HepG2 (cell line): ENCODE data around the gene OR52W1. TPM values are rescaled to one million over a fixed set of nuclear protein-coding genes. Genes with fewer than 3 reads are reported as not detected.

Experiments used
- ATAC-seq: fragments of 200-7000 bp; cut with Tn5 transposase; 3 replicates; pipeline ENCODE4 v1.9.1; 2020; ENCODE audit warnings: mild to moderate bottlenecking, moderate library complexity
- BruUV-seq: library from RNA; stranded (reverse); fragments of 400-500 nt; replicated peaks from 2 replicates; lab custom pipeline; 2021; lab: Mats Ljungman, UMichigan
- CTCF ChIA-PET: fragments of 300-600 bp; formaldehyde crosslinking; extraction: SDS; loops from one replicate; lab custom pipeline; 2021; ENCODE audit warnings: low total read pairs, inconsistent platforms, low intra/inter-chr PET ratio; lab: Yijun Ruan, JAX
- POLR2A ChIA-PET: fragments of 350-600 bp; sonication (Branson Sonifier 250); formaldehyde crosslinking; loops from one replicate; lab custom pipeline; 2020; ENCODE audit warnings: antibody characterized with exemption, inconsistent platforms; lab: Yijun Ruan, JAX
- DNase-seq: peaks from one replicate; pipeline ENCODE4 v3.0.0-alpha.2; 2015; ENCODE audit warnings: low spot score
- FAIRE-seq: peaks from 3 replicates; lab custom pipeline; 2011; peaks lifted over from hg19 to GRCh38; lab: Jason Lieb, UNC
- H2AFZ ChIP-seq: one replicate; pipeline ENCODE4 v1.6.1; 2011; ENCODE audit warnings: low read length, inconsistent platforms
- H3K27ac ChIP-seq: fragments of 300-600 bp; 3 replicates; pipeline ENCODE4 v1.8.0; 2011; ENCODE audit warnings: mixed run types, mild to moderate bottlenecking, mixed read lengths, low read length, inconsistent platforms; ENCODE audit not compliant: insufficient read depth; ENCODE audit errors: extremely low read length
- H3K27me3 ChIP-seq, 2 experiments: fragments of 200-600 bp in 1 of 2; 2 replicates in 1 of 2; 3 replicates in 1 of 2; pipeline versions ENCODE4 v1.6.0 to v1.8.0; 2011; ENCODE audit warnings: low read length in 2 of 2, mild to moderate bottlenecking in 2 of 2, moderate library complexity in 2 of 2, inconsistent platforms in 1 of 2; ENCODE audit not compliant: insufficient read depth in 2 of 2, control insufficient read depth in 1 of 2
- H3K36me3 ChIP-seq, 2 experiments: fragments of 200-600 bp in 1 of 2; replicated peaks in 1 of 2; 2 replicates in 1 of 2; 3 replicates in 1 of 2; pipeline versions ENCODE4 v1.5.1 to v1.8.0; 2011; ENCODE audit warnings: low read length in 2 of 2, inconsistent platforms in 1 of 2; ENCODE audit not compliant: insufficient read depth in 2 of 2, control insufficient read depth in 1 of 2
- H3K4me1 ChIP-seq: 2 replicates; pipeline ENCODE4 v1.5.1; 2012; ENCODE audit warnings: low read length, inconsistent platforms; ENCODE audit not compliant: insufficient read depth
- H3K4me2 ChIP-seq: 2 replicates; pipeline ENCODE4 v1.6.0; 2011; ENCODE audit warnings: low read depth, low read length, inconsistent platforms
- H3K4me3 ChIP-seq, 3 experiments: fragments of 200-600 bp in 1 of 3; sonication (generic), shearing (Covaris generic) in 1 of 3; replicated peaks in 1 of 3; 2 replicates each; pipeline ENCODE4 v1.5.1; 2011 to 2016; ENCODE audit warnings: low read length in 3 of 3, inconsistent platforms in 2 of 3, low read depth in 2 of 3, mild to moderate bottlenecking in 2 of 3, control low read depth in 1 of 3, mixed read lengths in 1 of 3; ENCODE audit not compliant: insufficient read depth in 1 of 3
- H3K79me2 ChIP-seq: one replicate; pipeline ENCODE4 v1.6.1; 2011; ENCODE audit warnings: low read length, inconsistent platforms; ENCODE audit not compliant: insufficient read depth
- H3K9ac ChIP-seq: 2 replicates; pipeline ENCODE4 v1.6.0; 2011; ENCODE audit warnings: mild to moderate bottlenecking, low read depth, low read length, inconsistent platforms; ENCODE audit not compliant: insufficient read depth
- H3K9me3 ChIP-seq: 2 replicates; pipeline ENCODE4 v1.5.1; 2012; ENCODE audit warnings: mild to moderate bottlenecking, low read length
- H4K20me1 ChIP-seq: 2 replicates; pipeline ENCODE4 v1.6.0; 2011; ENCODE audit warnings: inconsistent platforms, mild to moderate bottlenecking, low read length, moderate library complexity; ENCODE audit not compliant: insufficient read depth
- CEBPB ChIP-seq: IDR thresholded peaks from 2 replicates; pipeline ENCODE4 v1.6.1; 2011; ENCODE audit warnings: low read depth, low read length, improper control_type of control experiment, borderline replicate concordance
- CEBPG ChIP-seq: IDR thresholded peaks from 2 replicates; pipeline ENCODE4 v1.6.1; 2016
- CHD2 ChIP-seq: IDR thresholded peaks from 2 replicates; pipeline ENCODE4 v1.6.1; 2011; ENCODE audit warnings: low read depth, low read length, improper control_type of control experiment
- DNMT1 ChIP-seq: sonication (generic); formaldehyde crosslinking; IDR thresholded peaks from 2 replicates; pipeline ENCODE4 v1.5.1; 2020; ENCODE audit warnings: mild to moderate bottlenecking, missing genetic modification reagents
- KDM2A ChIP-seq: sonication (generic); formaldehyde crosslinking; IDR thresholded peaks from 2 replicates; pipeline ENCODE4 v1.4.0; 2020; ENCODE audit warnings: low read depth, missing genetic modification reagents, borderline replicate concordance
- PLSCR1 ChIP-seq: sonication (generic); formaldehyde crosslinking; IDR thresholded peaks from 2 replicates; pipeline ENCODE4 v1.5.0; 2020; ENCODE audit warnings: missing genetic modification reagents, mild to moderate bottlenecking, borderline replicate concordance
- WGBS: methylation state at CpG from one replicate; pipeline ENCODE4 v1.1.6; 2017; ENCODE audit warnings: low lambda C conversion rate; 5-methylcytosine and 5-hydroxymethylcytosine counted together
- in situ Hi-C: cut with HindIII; loops from 2 replicates; pipeline ENCODE4 v1.10.0; 2017; ENCODE audit warnings: low pct_unique_long_range_greater_than_20kb; ENCODE audit not compliant: extremely low pct_ligation_motif_present
- intact Hi-C: fragments of 100-400 bp; cut with micrococcal nuclease; formaldehyde crosslinking; loops from one replicate; pipeline ENCODE4 v1.10.0; 2022; ENCODE audit not compliant: unreplicated experiment
- polyA plus RNA-seq, 8 experiments: library from polyadenylated mRNA; depleted of rRNA in 3 of 8; stranded (reverse) in 7 of 8; unstranded in 1 of 8; fragments of >200 nt; fragmentation: Illumina TruSeq in 4 of 8; extraction: Trizol in 4 of 8; gene quantifications; 2 replicates each; pipeline versions ENCODE4 v1.2.1 to v1.2.3, GENCODE V29; 2011 to 2016; ENCODE audit warnings: low read depth in 4 of 8, missing spikeins in 1 of 8, mixed read lengths in 1 of 8; ENCODE audit not compliant: insufficient read depth in 1 of 8
- total RNA-seq, 5 experiments: library from RNA; depleted of rRNA; stranded (reverse); fragments of >200 nt; fragmentation: Illumina TruSeq; extraction: Trizol; gene quantifications; 2 replicates each; pipeline ENCODE4 v1.2.3, GENCODE V29; 2016; ENCODE audit warnings: low read depth in 1 of 5

Gene OR52W1
- total and polyA plus RNA-seq, 2 of the 13 experiments (the other 11 are each of a cell fraction or from before 2014, with no cell fraction given): not detected

DNA sequence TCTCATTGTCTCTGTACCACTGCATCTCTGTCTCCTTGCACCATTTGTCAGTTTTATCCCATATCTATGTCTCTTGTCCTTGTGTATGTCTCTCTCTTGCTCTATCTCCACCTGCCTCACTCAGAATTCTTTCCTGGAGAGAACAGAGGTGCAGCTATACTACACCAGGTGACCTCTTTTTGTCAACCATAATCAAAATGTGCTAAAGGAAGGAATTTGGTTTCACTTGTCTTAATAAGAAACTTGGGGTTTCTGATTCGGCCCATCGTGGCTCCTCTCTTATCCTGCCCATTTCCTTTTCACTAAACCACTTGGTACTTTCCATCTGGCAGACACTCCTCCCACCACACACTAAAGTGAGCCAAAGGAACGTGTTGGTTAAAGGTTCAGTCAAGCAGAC is 4.3 kb downstream of the OR52W1 start (continued):
- TF ChIP-seq KDM2A: no peak

- peak; percentile 80; the same call in 1 of the 2 replicates for TF ChIP-seq CEBPB
- peak; percentile 39; the same call in 1 of the 2 replicates for TF ChIP-seq CEBPG (CRISPR knock-in tag)
- TF ChIP-seq DNMT1 (CRISPR knock-in tag): no peak
- TF ChIP-seq, all 625 proteins: peak for 2
Measured at GRCh38 chr11:6204706-6205105, 5.7 kb downstream of the OR52W1 start.

DNA sequence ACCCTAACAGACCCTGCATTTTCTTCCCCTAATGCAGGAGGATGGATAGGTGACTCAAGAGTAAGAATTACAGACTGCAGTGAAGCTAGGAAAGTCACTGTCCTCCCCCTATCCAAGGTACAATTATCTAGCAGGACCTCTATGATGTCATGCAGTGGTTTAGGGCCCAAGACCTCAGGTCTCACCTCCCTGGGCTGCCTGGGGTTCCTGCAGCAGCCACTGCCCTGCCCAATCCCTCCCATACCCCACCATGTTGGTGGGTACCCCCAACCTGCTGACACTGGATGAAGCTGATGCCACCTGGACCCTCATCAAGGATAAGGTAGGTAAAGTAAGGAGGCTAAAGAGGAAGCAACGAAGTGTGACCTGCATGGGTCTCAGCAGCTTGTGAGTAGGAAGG is 6.3 kb downstream of the OR52W1 start, which contains the start of gene C11orf42:
C11orf42 (plus strand) TSS at position 192 of the 400 bp plus-strand sequence; CDS start at position 251, 59 bp downstream.
- CTCF ChIA-PET: no interaction called here
- H2AFZ ChIP-seq: no peak within 1 kb of the TSS
- H3K4me1 ChIP-seq: no peaks in the 10 kb centered on the region
- no peaks in the 10 kb centered on the region for H4K20me1 ChIP-seq
- no peaks in the 10 kb centered on the region for H3K27me3 ChIP-seq
- intact Hi-C loops (no loop called here), in situ Hi-C loops (no loop called here)
- WGBS: 95% methylated on average over 1 of the region's 1 CpG
- ATAC-seq (no peak), DNase-seq (no peak), FAIRE-seq (no peak)
- no peaks in the 10 kb centered on the region for H3K9me3 ChIP-seq
- TF ChIP-seq PLSCR1 (CRISPR knock-in tag) (no peak), CHD2 (no peak)
- H3K4me2 ChIP-seq: no peak within 1 kb of the TSS
- 0 out of 5 replicates have a peak, but pooled peaks cover 0 to 9% of the 10 kb centered on the region in 2 experiments for H3K36me3 ChIP-seq
- H3K27ac ChIP-seq: no peak within 1 kb of the TSS
- no peak within 1 kb of the TSS for H3K9ac ChIP-seq
- H3K79me2 ChIP-seq: no peaks in the 10 kb centered on the region
- no TSS peak for BruUV-seq
- POLR2A ChIA-PET: no interaction called here
- H3K4me3 ChIP-seq: no peak within 1 kb of the TSS

More at GRCh38 chr11:6204706-6205105, 5.7 kb downstream of the OR52W1 start:
- Histone ChIP-seq H3K9ac (no peak overlapping the region), H3K4me1 (no peaks in the 10 kb centered on the region), H3K4me3 (no peak overlapping the region), H4K20me1 (no peaks in the 10 kb centered on the region), H3K79me2 (no peaks in the 10 kb centered on the region), H3K9me3 (no peaks in the 10 kb centered on the region), H2AFZ (no peak overlapping the region), H3K4me2 (no peak overlapping the region), H3K36me3 (0 out of 5 replicates have a peak, but pooled peaks cover 0 to 2% of the 10 kb centered on the region in 2 experiments), H3K27ac (no peak overlapping the region), H3K27me3 (no peaks in the 10 kb centered on the region)
- in situ Hi-C loops: no loop called here
- ChIA-PET CTCF (no interaction called here), POLR2A (no interaction called here)
- ATAC-seq (no peak), FAIRE-seq (no peak), DNase-seq (peak; percentile 6)
- intact Hi-C loops: no loop called here
- no TSS peak for BruUV-seq
- 100% methylated on average over 1 of the region's 1 CpG for WGBS
